HG03095 (cell line): ENCODE results near the gene CFAP119.
"Not testable (repeated sequence)": the region's sequence is repeated elsewhere in the genome, so short reads cannot be mapped to it uniquely, and the experiment has no call there.

Experiments used
- ATAC-seq: cut with Tn5 transposase; IDR thresholded peaks from one replicate; pipeline ENCODE4 v1.9.1; 2021; ENCODE audit warnings: moderate library complexity; ENCODE audit not compliant: unreplicated experiment

Gene CFAP119

GRCh38 chr16:30761928-30762902 lies at the start of gene CFAP119, which contains the start of gene RNF40:
TSS of gene CFAP119 (minus strand) at chr16:30762062. CDS start at chr16:30761748, 314 bp downstream.
TSS of gene RNF40 (plus strand) at chr16:30762322. CDS start at chr16:30762546, 224 bp downstream.
- peak; percentile 79 for ATAC-seq

DNA sequence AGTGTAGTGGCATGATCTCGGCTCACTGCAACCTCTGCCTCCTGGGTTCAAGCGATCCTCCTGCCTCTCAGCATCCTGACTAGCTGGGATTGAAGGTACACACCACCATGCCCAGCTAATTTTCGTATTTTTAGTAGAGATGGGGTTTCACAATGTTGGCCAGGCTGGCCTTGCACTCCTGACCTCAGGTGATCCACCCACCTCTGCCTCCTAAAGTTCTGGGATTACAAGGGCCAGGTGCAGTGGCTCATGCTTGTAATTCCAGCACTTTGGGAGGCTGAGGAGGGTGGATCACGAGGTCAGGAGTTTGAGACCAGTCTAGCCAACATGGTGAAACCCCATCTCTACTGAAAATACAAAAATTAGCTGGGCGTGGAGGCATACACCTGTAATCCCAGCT lies 47.8 kb upstream of the CFAP119 start:
- ATAC-seq: not testable (repeated sequence)

DNA sequence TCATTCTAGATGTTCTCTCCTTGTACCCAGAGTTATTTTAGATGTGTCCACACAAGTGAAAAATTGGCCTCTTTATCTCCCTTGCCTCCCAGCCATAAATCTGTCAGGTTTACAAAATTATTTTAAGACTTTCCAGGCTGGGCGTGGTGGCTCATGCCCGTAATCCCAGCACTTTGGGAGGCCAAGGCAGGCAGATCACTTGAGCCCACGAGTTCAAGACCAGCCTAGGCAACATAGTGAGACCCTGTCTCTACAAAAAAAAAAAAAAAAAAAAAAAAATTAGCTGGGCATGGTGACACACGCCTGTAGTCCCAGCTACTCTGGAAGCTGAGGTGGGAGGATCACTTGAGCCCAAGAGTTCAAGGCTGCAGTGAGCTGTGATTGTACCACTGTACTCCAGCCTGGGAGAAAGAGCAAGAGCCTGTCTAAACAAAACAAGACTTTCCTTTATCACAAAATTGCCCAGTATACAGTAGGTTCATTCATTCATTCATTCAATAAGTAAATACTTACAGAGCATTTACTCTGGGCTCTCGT lies 47.1 kb upstream of the CFAP119 start:
- not testable (repeated sequence) for ATAC-seq

DNA sequence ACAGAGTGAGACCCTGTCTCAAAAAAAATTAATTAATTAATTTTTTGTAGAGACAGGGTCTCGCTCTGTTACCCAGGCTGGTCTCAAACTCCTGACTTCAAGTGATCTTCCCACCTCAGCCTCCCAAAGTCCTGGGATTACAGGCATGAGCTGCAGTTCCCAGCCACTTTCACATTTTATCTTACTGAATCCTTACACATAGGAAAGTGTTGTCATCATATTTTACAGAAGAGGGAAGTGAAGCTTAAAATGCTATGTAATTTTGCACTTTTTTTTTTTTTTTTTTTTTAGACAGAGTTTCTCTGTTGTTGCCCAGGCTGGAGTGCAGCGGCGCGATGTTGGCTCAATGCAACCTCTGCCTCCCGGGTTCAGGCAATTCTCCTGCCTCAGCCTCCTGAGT lies 46.3 kb upstream of the CFAP119 start:
- no peak for ATAC-seq

DNA sequence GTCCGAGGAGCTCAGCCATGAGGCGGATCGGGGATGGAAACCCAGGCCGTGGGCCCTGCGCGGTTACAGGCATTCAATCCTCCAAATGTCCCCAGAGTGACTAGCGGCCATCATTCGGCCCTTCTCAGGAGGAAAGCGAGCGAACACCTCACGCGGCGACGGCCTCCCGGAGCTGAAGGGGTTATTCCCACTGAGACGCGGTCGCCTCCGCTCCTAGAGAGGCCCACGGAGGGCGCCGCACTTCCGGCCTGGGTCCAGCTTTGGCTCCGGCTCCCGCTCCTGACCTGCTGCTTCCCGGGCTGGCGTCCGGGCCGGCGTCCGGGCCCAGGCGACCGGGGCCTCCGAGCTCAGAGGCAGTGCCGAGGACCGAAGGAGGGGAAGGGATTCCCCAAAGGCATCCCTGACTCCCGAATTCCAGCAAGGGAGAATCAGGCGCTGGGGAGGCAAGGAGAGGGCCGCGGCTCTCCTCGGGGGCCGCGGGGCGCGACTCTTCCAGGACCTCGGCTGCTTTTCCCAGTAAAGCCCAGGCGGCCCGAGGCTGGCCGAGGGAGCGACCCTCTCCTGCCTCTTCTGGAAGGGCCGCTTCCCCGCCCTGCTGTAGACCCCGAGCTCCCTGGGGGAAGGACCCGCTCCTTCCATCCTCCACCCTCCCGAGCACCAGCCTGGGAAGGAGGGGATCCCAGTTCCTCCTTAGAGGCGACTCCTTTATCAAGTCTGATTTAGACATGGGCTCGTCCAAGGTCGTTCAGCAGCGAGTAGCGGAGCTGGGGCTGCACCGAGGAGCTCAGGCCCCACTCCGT lies 43.7 kb upstream of the CFAP119 start:
- ATAC-seq: no peak

GRCh38 chr16:30805056-30805369 lies 43.2 kb upstream of the CFAP119 start:
- no peak for ATAC-seq

- no peak for ATAC-seq
Observed at GRCh38 chr16:30802936-30803335, 41.1 kb upstream of the CFAP119 start.

DNA sequence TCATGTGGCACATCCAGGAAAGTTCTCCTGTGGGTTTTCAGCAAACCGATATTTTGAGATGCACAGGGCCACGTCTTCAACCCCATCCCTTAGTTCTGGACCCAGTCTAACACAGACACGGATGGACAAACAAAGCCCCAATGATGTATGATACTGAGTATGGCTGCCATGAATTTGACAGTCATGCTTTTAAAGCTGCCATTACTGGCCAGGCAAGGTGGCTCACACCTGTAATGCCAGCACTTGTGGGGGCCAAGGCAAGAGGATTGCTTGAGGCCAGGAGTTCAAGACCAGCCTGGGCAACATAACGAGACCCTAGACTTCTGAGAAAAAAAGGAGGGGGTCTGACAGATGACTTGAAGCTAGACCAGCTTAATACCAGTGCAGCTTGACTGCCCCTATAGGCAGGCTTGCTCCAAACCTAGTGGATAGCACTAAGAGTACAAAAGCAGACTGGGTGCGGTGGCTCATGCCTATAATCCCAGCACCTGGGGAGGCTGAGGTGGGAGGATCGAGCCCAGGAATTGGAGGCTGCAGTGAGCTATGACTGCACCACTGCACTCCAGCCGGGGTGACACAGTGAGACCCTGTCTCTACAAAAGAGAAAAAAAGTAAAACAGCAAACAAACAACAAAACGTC lies 35.9 kb upstream of the CFAP119 start:
- no peak for ATAC-seq

GRCh38 chr16:30794634-30795033 lies 32.8 kb upstream of the CFAP119 start:
- ATAC-seq: no peak

DNA sequence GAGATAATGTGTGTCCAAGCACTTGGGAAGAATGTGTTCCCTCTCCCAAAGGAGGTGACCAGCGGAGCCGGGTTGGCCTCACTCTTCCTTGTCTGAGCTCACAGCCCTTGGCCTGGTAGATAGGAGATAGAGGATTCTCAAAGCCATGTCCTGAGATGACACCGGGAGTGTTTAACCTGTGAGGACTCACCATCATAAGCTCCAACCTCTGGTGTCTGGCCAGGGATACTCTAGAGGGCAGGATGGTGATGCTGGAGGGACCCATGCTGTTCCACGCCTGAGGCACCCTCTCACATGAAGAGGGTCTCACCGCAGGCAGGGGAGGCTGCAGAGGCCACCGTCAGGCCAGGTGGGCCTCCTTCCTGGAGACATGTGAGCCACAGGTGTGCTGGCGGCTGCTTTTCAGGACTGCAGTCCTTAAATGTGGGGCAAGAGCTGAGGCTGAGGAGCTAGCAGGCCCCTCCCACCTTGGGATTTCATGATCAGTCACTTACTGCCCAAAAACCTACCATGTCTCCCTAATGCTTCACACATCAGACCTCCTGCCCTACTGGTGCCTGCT lies 31.7 kb upstream of the CFAP119 start:
- no peak for ATAC-seq

GRCh38 chr16:30787613-30788378 lies 25.9 kb upstream of the CFAP119 start:
- ATAC-seq: no peak

DNA sequence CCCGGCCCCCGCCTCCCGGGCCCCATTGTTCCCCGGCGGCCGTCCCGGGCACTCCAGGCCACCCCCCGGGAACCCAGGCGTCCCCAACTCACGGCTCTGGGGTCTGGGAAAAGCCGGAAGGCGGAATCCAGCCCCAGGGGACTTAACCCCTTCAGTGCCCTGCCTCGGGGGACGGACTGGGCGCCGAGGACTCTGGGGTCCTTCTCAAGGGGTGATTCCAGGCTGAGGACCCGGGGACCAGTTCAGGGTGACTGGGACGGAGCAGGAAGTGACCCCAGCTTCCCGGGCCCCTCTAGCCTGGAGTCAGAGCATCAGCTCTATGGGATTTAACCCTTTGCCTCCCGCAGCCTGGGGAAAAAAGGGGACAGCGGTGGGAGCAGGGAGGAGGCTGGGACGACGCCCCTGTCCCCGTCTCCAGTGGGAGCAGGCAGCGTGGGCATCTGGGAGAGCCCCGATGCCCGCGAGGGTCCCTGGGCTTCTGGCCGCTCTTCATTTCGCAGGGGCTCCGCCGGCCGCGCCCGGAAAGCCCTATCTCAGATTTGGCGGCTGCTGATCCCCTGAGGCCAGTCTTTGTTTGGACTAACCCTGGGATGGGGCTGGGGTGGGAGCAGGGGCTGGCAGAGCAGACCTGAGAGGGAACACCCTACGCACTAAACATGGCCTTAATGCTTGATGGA lies 25.2 kb upstream of the CFAP119 start, which contains the start of gene ZNF629:
TSS of gene ZNF629 (minus strand) at position 270 of the 677 bp plus-strand sequence. CDS start 2,723 bp downstream, outside the sequence.
- ATAC-seq: no peak

DNA sequence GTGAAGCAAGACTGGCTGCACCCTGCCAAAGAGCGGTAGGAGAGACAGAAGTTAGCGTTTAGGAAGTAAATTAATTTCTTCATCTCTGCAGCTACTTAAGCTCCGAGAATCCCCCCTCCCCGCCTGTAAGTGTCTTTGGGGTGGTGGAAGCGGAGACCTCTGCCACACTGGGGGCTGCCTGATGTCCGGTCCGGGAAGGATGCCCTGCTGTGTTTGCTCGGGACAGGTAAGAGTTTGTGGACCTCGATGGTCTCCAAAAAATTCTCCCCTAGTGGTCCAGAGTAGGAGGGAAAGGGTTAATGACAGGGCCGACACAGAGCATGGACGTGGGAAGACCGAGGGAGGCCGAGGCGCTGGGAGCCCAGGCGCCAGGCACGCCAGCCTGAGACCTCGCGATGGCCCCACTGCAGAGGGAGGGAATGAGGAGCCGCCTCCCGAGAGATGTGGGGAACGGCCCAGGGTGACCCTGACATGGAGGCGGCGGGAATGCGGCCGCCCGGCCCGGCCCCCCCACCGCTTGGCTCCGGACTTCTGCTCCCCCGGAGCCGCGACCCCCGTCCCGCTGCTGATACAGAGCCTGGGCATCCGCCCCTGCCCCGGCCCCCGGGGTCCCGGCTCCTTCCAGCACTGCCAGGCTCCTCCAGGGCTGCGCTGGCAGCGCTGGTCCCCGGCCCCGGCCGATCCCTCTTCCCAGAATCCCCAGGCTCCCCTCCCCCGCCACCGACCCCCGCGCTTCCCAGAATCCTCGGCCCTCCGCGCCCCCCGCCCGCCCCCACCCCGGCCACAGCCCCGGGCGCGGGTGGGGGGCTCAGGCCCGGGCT lies 24.5 kb upstream of the CFAP119 start:
- no peak for ATAC-seq

- no peak for ATAC-seq
Observed at GRCh38 chr16:30785126-30786106, 23.6 kb upstream of the CFAP119 start.

GRCh38 chr16:30784215-30784614 lies 22.4 kb upstream of the CFAP119 start:
- ATAC-seq: no peak

- no peak for ATAC-seq
Observed at GRCh38 chr16:30783280-30784109, 21.6 kb upstream of the CFAP119 start.
